IgD-negative memory B cell (primary cell): ENCODE data around the gene LUC7L3. TPM values are rescaled to one million over a fixed set of nuclear protein-coding genes. Genes with fewer than 3 reads are reported as not detected.
"Not testable (repeated sequence)": the region's sequence is repeated elsewhere in the genome, so short reads cannot be mapped to it uniquely, and the experiment has no call there.

Experiments
- H3K27ac Mint-ChIP-seq, 3 donors: one replicate each; pipeline ENCODE4 v1.8.0; 2020 to 2022; ENCODE audit warnings: mild to moderate bottlenecking in 3 of 3, mixed read lengths in 3 of 3, moderate library complexity in 1 of 3
- H3K27me3 Mint-ChIP-seq: one replicate; pipeline ENCODE4 v1.8.0; 2021; ENCODE audit warnings: mixed read lengths
- H3K36me3 Mint-ChIP-seq: one replicate; pipeline ENCODE4 v1.8.0; 2020; ENCODE audit warnings: mild to moderate bottlenecking, mixed read lengths
- H3K4me1 Mint-ChIP-seq, 3 donors: one replicate each; pipeline ENCODE4 v1.8.0; 2020 to 2022; ENCODE audit warnings: mixed read lengths in 3 of 3, mild to moderate bottlenecking in 1 of 3
- H3K4me3 Mint-ChIP-seq, 4 donors: one replicate each; pipeline ENCODE4 v1.8.0; 2020 to 2022; ENCODE audit warnings: mild to moderate bottlenecking in 4 of 4, mixed read lengths in 4 of 4, moderate library complexity in 3 of 4
- H3K9me3 Mint-ChIP-seq, 3 donors: one replicate each; pipeline ENCODE4 v1.8.0; 2020 to 2021; ENCODE audit warnings: mixed read lengths in 3 of 3, mild to moderate bottlenecking in 1 of 3
- polyA plus RNA-seq: library from polyadenylated mRNA; unstranded; fragments of 300-500 nt; fragmentation: Illumina TruSeq; gene quantifications from one replicate; pipeline ENCODE4 v1.2.3, GENCODE V29; 2021

Gene LUC7L3
- polyA plus RNA-seq, 1 donor from 2014 or later = 65.5 TPM

- H3K4me1 Mint-ChIP-seq = peaks cover 3 to 16% (median 3%) of the 10 kb centered on the region in 3 donors
- peak overlapping the region in 1 of 3 donors; percentile 48 for H3K27ac Mint-ChIP-seq
- peak overlapping the region in 1 of 4 donors; percentile 68 for H3K4me3 Mint-ChIP-seq
- H3K36me3 Mint-ChIP-seq = peaks cover 1% of the 10 kb centered on the region
- no peaks in the 10 kb centered on the region for H3K27me3 Mint-ChIP-seq
- no peaks in the 10 kb centered on the region for H3K9me3 Mint-ChIP-seq
Observed at GRCh38 chr17:50715471-50715870, 3.9 kb upstream of the LUC7L3 start.

- Mint-ChIP-seq H3K4me1 (peaks cover 26 to 41% (median 28%) of the 10 kb centered on the region in 3 donors), H3K4me3 (peak overlapping the region; percentile 90 to 99 (median 99)), H3K27ac (peak overlapping the region; percentile 81 to 100 (median 98)), H3K9me3 (no peaks in the 10 kb centered on the region), H3K27me3 (no peaks in the 10 kb centered on the region), H3K36me3 (peaks cover 1% of the 10 kb centered on the region)
Observed at GRCh38 chr17:50719924-50720794, 756 bp downstream of the LUC7L3 start.

GRCh38 chr17:50721194-50722010, 2.0 kb downstream of the LUC7L3 start:
- no peaks in the 10 kb centered on the region for H3K27me3 Mint-ChIP-seq
- H3K4me1 Mint-ChIP-seq = peaks cover 28 to 44% (median 34%) of the 10 kb centered on the region in 3 donors
- H3K36me3 Mint-ChIP-seq = peaks cover 1% of the 10 kb centered on the region
- H3K9me3 Mint-ChIP-seq = no peaks in the 10 kb centered on the region
- H3K4me3 Mint-ChIP-seq = peak overlapping the region; percentile 90 to 99 (median 99)
- H3K27ac Mint-ChIP-seq = peak overlapping the region; percentile 43 to 81 (median 60)

GRCh38 chr17:50722746-50723145, 3.3 kb downstream of the LUC7L3 start:
- Mint-ChIP-seq H3K36me3 (peaks cover 1% of the 10 kb centered on the region), H3K27ac (peak overlapping the region in 1 of 3 donors; percentile 61), H3K4me3 (peak overlapping the region in 3 of 4 donors; percentile 21 to 77 (median 56)), H3K27me3 (no peaks in the 10 kb centered on the region), H3K4me1 (peaks cover 36 to 52% (median 42%) of the 10 kb centered on the region in 3 donors), H3K9me3 (no peaks in the 10 kb centered on the region)

- not testable (repeated sequence) for H3K4me3 Mint-ChIP-seq, H3K27me3 Mint-ChIP-seq, H3K9me3 Mint-ChIP-seq, H3K36me3 Mint-ChIP-seq, H3K27ac Mint-ChIP-seq
- H3K4me1 Mint-ChIP-seq = peaks cover 49 to 56% (median 49%) of the 10 kb centered on the region in 3 donors
Observed at GRCh38 chr17:50724622-50725021, 5.2 kb downstream of the LUC7L3 start.

- Mint-ChIP-seq H3K4me3 (peak overlapping the region in 3 of 4 donors; percentile 23 to 47 (median 43)), H3K36me3 (no peaks in the 10 kb centered on the region), H3K27ac (no peak overlapping the region), H3K27me3 (no peaks in the 10 kb centered on the region), H3K9me3 (no peaks in the 10 kb centered on the region), H3K4me1 (peaks cover 42 to 45% (median 43%) of the 10 kb centered on the region in 3 donors)
Observed at GRCh38 chr17:50725769-50726655, 6.6 kb downstream of the LUC7L3 start.

- H3K27ac Mint-ChIP-seq = no peak overlapping the region
- H3K4me3 Mint-ChIP-seq = no peak overlapping the region
- no peaks in the 10 kb centered on the region for H3K9me3 Mint-ChIP-seq
- no peaks in the 10 kb centered on the region for H3K36me3 Mint-ChIP-seq
- peaks cover 35 to 37% (median 36%) of the 10 kb centered on the region in 3 donors for H3K4me1 Mint-ChIP-seq
- H3K27me3 Mint-ChIP-seq = no peaks in the 10 kb centered on the region
Observed at GRCh38 chr17:50728112-50728429, 8.7 kb downstream of the LUC7L3 start.

- no peaks in the 10 kb centered on the region for H3K9me3 Mint-ChIP-seq
- peaks cover 33 to 36% (median 34%) of the 10 kb centered on the region in 3 donors for H3K4me1 Mint-ChIP-seq
- H3K27ac Mint-ChIP-seq = no peak overlapping the region
- H3K36me3 Mint-ChIP-seq = no peaks in the 10 kb centered on the region
- no peaks in the 10 kb centered on the region for H3K27me3 Mint-ChIP-seq
- H3K4me3 Mint-ChIP-seq = peak overlapping the region in 1 of 4 donors; percentile 49
Observed at GRCh38 chr17:50728881-50729765, 9.7 kb downstream of the LUC7L3 start.

- peak overlapping the region; percentile 2 to 49 (median 3) for H3K27ac Mint-ChIP-seq
- peak overlapping the region in 1 of 4 donors; percentile 14 for H3K4me3 Mint-ChIP-seq
- H3K4me1 Mint-ChIP-seq = peaks cover 34 to 45% (median 44%) of the 10 kb centered on the region in 3 donors
- H3K27me3 Mint-ChIP-seq = no peaks in the 10 kb centered on the region
- H3K9me3 Mint-ChIP-seq = no peaks in the 10 kb centered on the region
- H3K36me3 Mint-ChIP-seq = no peaks in the 10 kb centered on the region
Observed at GRCh38 chr17:50731575-50732460, 12.4 kb downstream of the LUC7L3 start.

GRCh38 chr17:50735287-50735686, 15.9 kb downstream of the LUC7L3 start:
- Mint-ChIP-seq H3K27me3 (no peaks in the 10 kb centered on the region), H3K36me3 (no peaks in the 10 kb centered on the region), H3K4me1 (peaks cover 18 to 36% (median 26%) of the 10 kb centered on the region in 3 donors), H3K9me3 (no peaks in the 10 kb centered on the region), H3K4me3 (no peak overlapping the region), H3K27ac (peak overlapping the region in 2 of 3 donors; percentile 42 to 81)

- Mint-ChIP-seq H3K4me3 (no peak overlapping the region), H3K9me3 (no peaks in the 10 kb centered on the region), H3K27me3 (no peaks in the 10 kb centered on the region), H3K27ac (no peak overlapping the region), H3K36me3 (peaks cover 2% of the 10 kb centered on the region), H3K4me1 (peaks cover 11 to 25% (median 24%) of the 10 kb centered on the region in 3 donors)
Observed at GRCh38 chr17:50737118-50737698, 17.8 kb downstream of the LUC7L3 start.

- peak overlapping the region in 1 of 3 donors; percentile 14 for H3K27ac Mint-ChIP-seq
- peaks cover 9 to 25% (median 17%) of the 10 kb centered on the region in 3 donors for H3K4me1 Mint-ChIP-seq
- H3K36me3 Mint-ChIP-seq = peaks cover 2% of the 10 kb centered on the region
- no peak overlapping the region for H3K4me3 Mint-ChIP-seq
- H3K9me3 Mint-ChIP-seq = no peaks in the 10 kb centered on the region
- no peaks in the 10 kb centered on the region for H3K27me3 Mint-ChIP-seq
Observed at GRCh38 chr17:50739098-50739497, 19.7 kb downstream of the LUC7L3 start.
